Colonic mucosa (tissue), 4 donors: ENCODE data around the gene TUSC2. TPM values are rescaled to one million over a fixed set of nuclear protein-coding genes. Genes with fewer than 3 reads are reported as not detected.

Experiments used
- DNase-seq: peaks from one replicate; pipeline ENCODE4 v3.0.0-alpha.2; 2020
- H3K27ac ChIP-seq: fragments of 200-600 bp; one replicate; pipeline ENCODE4 v1.8.0; 2021
- H3K27me3 ChIP-seq: fragments of 200-600 bp; one replicate; pipeline ENCODE4 v1.8.0; 2021
- H3K36me3 ChIP-seq: fragments of 200-600 bp; one replicate; pipeline ENCODE4 v1.8.0; 2021
- H3K4me1 ChIP-seq: fragments of 200-600 bp; one replicate; pipeline ENCODE4 v1.8.0; 2021; ENCODE audit warnings: mild to moderate bottlenecking
- H3K4me3 ChIP-seq: fragments of 200-600 bp; one replicate; pipeline ENCODE4 v1.8.0; 2021
- H3K9ac ChIP-seq, 2 donors: one replicate each; pipeline ENCODE4 v1.7.0; 2013; ENCODE audit warnings: control low read depth in 2 of 2, low read depth in 2 of 2, low read length in 2 of 2
- H3K9me3 ChIP-seq: fragments of 200-600 bp; one replicate; pipeline ENCODE4 v1.8.0; 2021
- CTCF ChIP-seq: fragments of 200-600 bp; IDR thresholded peaks from one replicate; pipeline ENCODE4 v1.8.0; 2022; ENCODE audit warnings: antibody characterized with exemption, mild to moderate bottlenecking
- intact Hi-C: fragments of 100-400 bp; cut with DNase I; formaldehyde crosslinking; loops from one replicate; pipeline ENCODE4 v1.14.1; 2022
- total RNA-seq, 2 donors: library from RNA; stranded (reverse); fragmentation: NEBNext Ultra II Directional in 1 of 2; extraction: Animal tissue kit (Norgen Biotek cat#: 25700) in 1 of 2; gene quantifications; one replicate each; pipeline ENCODE4 v1.2.1, GENCODE V29; 2021
- donor health status: healthy.
- donor health status: DM: no; HTN: no; CAD: no.
- donor health status: DM: no; HTN: no; CAD: no.

TUSC2 gene
- total RNA-seq, 2 donors from 2014 or later, result 26.1 to 39.5 TPM

DNA sequence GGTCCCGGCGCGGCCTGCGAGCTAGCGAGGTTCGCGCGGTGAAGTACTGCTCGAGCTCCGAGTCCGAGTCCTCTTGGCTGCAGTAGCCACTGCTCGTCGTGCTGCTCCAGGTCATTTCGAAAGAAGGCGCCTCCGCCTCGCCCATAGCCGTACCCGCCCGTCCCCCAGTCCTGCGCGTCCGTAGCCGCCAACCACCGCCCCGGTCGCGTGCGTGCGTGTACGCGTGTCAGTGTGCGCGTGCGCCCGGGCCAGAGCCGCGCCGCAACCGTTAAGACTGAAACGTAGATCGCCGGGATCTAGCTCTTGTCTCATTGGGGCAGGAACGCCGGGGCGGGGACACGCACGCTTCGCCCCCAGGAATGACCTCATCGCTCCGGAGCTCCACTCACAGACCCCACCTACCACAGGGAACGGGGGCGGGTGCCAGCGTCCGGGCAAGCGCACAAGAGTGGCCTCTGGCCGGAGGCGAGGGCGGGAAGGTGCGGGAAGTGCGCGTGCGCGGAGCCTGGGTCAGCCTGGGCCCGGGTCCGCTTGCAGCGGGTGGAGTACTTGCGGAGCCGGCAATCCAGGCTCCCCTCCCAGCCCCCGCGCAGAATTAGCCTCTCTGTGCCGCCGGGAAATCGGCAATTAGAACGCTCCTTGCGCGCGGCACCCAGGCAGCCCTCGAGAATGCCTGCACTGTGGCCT, 9.3 kb upstream of the TUSC2 start:
- Histone ChIP-seq H3K9me3 (no peaks in the 10 kb centered on the region), H3K9ac (peak overlapping the region; percentile 83 to 89), H3K4me1 (peaks cover 13% of the 10 kb centered on the region), H3K27me3 (no peaks in the 10 kb centered on the region), H3K4me3 (peak overlapping the region; percentile 69), H3K27ac (peak overlapping the region; percentile 97), H3K36me3 (no peaks in the 10 kb centered on the region)
- no peak for TF ChIP-seq CTCF
- intact Hi-C loops, result no loop called here
- DNase-seq, result peak; percentile 100

- DNase-seq, result no peak
- H3K36me3 ChIP-seq, result peaks cover 2% of the 10 kb centered on the region
- no peaks in the 10 kb centered on the region for H3K9me3 ChIP-seq
- peaks cover 13% of the 10 kb centered on the region for H3K4me1 ChIP-seq
- H3K27me3 ChIP-seq, result no peaks in the 10 kb centered on the region
- peak overlapping the region; percentile 69 for H3K4me3 ChIP-seq
- peak overlapping the region; percentile 83 to 89 for H3K9ac ChIP-seq
- peak overlapping the region; percentile 97 for H3K27ac ChIP-seq
- intact Hi-C loops, result no loop called here
- TF ChIP-seq CTCF, result no peak
These were observed 8.6 kb upstream of the TUSC2 start for GRCh38 chr3:50336452-50337174.

DNA sequence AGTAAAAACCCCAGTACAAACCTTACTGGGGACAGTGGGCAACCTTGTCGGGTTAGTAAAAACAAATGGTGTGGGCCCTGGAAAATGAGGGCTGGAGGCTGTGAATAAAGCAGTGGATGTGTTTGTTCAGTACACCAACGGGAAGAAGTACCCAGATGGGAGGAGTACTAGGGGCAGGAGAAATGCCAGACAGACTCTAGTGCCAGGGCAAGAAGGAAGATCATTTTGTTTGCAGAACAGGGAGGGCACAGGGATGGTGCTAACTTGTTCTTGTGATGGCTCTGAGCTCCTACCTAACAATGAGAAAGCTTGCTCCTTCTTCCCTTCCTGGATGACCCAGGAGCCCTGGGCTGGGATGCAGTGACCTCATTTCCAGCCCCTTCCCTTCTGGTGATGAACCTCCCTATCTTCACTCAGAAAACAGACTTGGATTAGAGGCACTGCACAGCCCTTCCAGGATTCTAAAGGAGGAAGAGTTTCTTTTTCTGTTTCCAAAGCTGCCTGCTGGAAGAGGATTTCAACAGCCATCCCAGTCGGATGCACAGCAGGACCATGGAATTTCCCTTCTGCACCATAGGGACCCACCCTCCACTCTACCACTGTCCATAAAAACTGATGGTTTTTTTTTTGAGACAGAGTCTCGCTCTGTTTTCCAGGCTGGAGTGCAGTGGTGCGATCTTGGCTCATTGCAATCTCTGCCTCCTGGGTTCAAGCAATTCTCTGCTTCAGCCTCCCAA, 6.5 kb upstream of the TUSC2 start:
- peaks cover 13% of the 10 kb centered on the region for H3K4me1 ChIP-seq
- peak overlapping the region; percentile 97 for H3K27ac ChIP-seq
- H3K4me3 ChIP-seq, result no peak overlapping the region
- H3K9ac ChIP-seq, result peak overlapping the region in 1 of 2 donors; percentile 44
- H3K36me3 ChIP-seq, result peaks cover 20% of the 10 kb centered on the region
- no peak for TF ChIP-seq CTCF
- no peaks in the 10 kb centered on the region for H3K9me3 ChIP-seq
- intact Hi-C loops, result no loop called here
- no peaks in the 10 kb centered on the region for H3K27me3 ChIP-seq
- DNase-seq, result no peak

DNA sequence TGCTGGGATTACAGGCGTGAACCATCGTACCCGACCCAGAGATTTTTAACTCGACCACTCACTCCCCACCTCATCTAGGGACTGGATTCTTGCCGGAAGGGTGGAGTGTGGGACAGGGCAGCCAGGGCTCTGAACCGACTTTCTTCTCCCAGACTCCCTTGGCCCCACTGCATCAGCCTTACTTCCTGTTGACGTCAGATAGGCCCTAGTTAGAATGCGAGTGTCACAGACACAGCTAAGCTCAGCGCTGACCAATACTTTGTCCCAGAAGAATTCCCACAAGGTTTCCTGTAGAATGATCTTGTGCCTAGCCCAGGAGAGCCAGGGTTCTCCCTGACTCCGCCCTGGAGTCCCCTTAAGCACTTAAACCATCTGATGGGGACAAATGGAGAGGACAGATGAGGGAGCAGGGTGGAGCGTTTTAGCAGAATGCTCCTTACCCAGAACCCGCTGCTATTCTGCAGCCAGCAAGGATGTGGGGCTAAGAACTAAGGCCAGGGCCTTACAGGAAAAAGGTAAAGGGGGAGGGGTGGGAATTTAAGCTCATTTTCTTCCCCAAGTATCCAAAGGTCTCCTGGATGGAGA, 5.8 kb upstream of the TUSC2 start:
- Histone ChIP-seq H3K27ac (peak overlapping the region; percentile 97), H3K4me3 (no peak overlapping the region), H3K4me1 (peaks cover 14% of the 10 kb centered on the region), H3K9ac (peak overlapping the region in 1 of 2 donors; percentile 44), H3K36me3 (peaks cover 20% of the 10 kb centered on the region), H3K27me3 (no peaks in the 10 kb centered on the region), H3K9me3 (no peaks in the 10 kb centered on the region)
- DNase-seq, result no peak
- no peak for TF ChIP-seq CTCF
- intact Hi-C loops, result no loop called here

- Histone ChIP-seq H3K9ac (no peak overlapping the region), H3K4me1 (peaks cover 26% of the 10 kb centered on the region), H3K27ac (no peak overlapping the region), H3K9me3 (no peaks in the 10 kb centered on the region), H3K36me3 (peaks cover 20% of the 10 kb centered on the region), H3K4me3 (no peak overlapping the region), H3K27me3 (no peaks in the 10 kb centered on the region)
- intact Hi-C loops, result no loop called here
- TF ChIP-seq CTCF, result no peak
- no peak for DNase-seq
These were observed 3.4 kb upstream of the TUSC2 start for GRCh38 chr3:50331364-50331907.
